Smooth muscle cell of the coronary artery (primary cell): ENCODE measurements around the gene TBC1D8. TPM values are rescaled to one million over a fixed set of nuclear protein-coding genes. Genes with fewer than 3 reads are reported as not detected.

ENCODE experiments used
- total RNA-seq: library from RNA; depleted of rRNA; stranded (reverse); fragments of >200 nt; gene quantifications from 2 replicates; pipeline ENCODE4 v1.2.3, GENCODE V29; 2014; ENCODE audit warnings: low replicate concordance

The TBC1D8 gene
- 11.7 and 49.1 TPM in 2 replicates for total RNA-seq

GRCh38 chr2:101151146-101151858, at the start of gene TBC1D8:
TBC1D8 (minus strand) TSS chr2:101151382; CDS start chr2:101151253, 129 bp downstream.

GRCh38 chr2:101001691-101002561, 149.3 kb downstream of the TBC1D8 start, which contains the start of gene RPL31:
RPL31 (plus strand) TSS chr2:101002289; CDS start chr2:101002702, 413 bp downstream.

Other genes with a start within 250 kb of the TBC1D8 start
- 1,812 and 1,836 TPM in 2 replicates for gene RPL31, start 149.1 kb downstream of the TBC1D8 start, total RNA-seq
- gene CNOT11, start 101.5 kb upstream of the TBC1D8 start, total RNA-seq = 9.6 and 12.1 TPM in 2 replicates
- 24.6 and 31.4 TPM in 2 replicates for gene RNF149, start 157.3 kb upstream of the TBC1D8 start, total RNA-seq
- under 0.01 TPM in 2 replicates for gene CREG2, start 236.1 kb upstream of the TBC1D8 start, total RNA-seq